ENCODE results near the gene CSTF2T.

The CSTF2T gene

DNA sequence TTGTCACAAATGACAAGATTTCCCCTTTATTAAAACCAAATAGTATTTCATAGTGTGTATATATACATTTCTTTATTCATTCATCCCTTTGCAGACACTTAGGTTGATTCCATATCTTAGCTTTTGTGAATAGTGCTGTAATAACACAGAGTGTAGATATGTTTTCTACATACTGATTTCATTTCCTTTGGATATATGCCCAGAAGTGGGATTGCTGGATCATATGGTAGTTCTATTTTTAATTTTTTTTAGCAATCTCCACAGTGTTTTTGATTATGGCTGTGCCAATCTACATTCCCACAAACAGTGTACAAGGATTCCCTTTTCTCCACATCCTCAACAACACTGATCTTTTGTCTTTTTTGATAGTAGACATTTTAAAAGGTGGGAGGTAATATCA lies 46.4 kb downstream of the CSTF2T start:
- FAIRE-seq (no peak), DNase-seq (ENCODE audit: insufficient read length, low spot score) (no peak)

DNA sequence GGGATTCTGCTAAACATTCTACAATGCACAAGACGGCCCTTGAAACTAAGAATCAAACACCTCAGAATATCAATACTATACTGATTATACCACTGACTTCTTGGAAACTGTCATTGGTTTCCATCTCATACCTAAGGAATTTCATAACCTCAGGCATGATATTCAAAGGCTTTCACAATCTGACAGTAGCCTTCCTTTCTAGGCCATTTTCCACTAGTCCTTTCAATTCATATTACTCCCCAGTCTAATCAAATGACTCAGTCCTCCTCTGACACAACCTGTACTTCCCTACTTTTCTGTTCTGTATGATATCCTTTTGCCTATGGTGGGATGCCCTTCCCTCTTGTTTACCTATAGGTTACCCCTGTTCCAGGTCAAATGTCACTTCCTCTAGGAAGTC lies 48.3 kb downstream of the CSTF2T start:
- no peak for FAIRE-seq
- DNase-seq (ENCODE audit: insufficient read length, low spot score), result no peak

DNA sequence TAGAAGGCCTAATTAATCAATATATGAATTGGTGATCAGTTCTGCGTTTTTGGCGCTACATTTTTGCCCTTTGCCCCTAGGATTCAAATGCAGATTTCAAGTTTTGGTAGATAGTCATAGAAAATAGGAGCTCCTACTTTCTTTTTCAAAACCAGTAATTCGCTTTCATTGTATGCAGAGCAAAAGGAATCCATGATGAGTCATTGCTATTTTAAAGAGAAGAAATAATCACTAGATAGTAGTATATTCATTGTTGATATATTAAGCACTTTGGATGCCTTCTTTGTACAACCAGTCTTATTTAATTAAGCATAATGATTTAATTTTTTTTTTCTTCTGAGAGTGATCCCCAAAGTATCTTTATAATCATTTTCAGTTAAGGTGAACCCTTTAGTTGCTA lies 50.3 kb downstream of the CSTF2T start:
- no peak for DNase-seq (ENCODE audit: insufficient read length, low spot score)
- FAIRE-seq, result no peak
